Esophagus muscularis mucosa (tissue), 3 donors: Measurements from ENCODE around the gene VWA7.

Experiments
- CTCF ChIP-seq, 3 experiments: fragments of 200-600 bp in 2 of 3; fragments of 450-650 bp in 1 of 3; sonication (generic) in 2 of 3; IDR thresholded peaks; one replicate each; pipeline ENCODE4 v1.5.1; 2017 to 2019; ENCODE audit warnings: antibody characterized with exemption in 3 of 3, mild to moderate bottlenecking in 2 of 3, moderate library complexity in 1 of 3
- EP300 ChIP-seq: sonication (generic); formaldehyde crosslinking; IDR thresholded peaks from one replicate; pipeline ENCODE4 v1.6.1; 2017; ENCODE audit warnings: antibody characterized with exemption

GRCh38 chr6:31729515-31729978 is 47.6 kb downstream of the VWA7 start:
- TF ChIP-seq CTCF (IDR thresholded peaks at IDR 0.05) (peak in 2 of 3 experiments; percentile 9 to 83), EP300 (no peak)
